ENCODE measurements around the gene ATP10B. TPM values are rescaled to one million over a fixed set of nuclear protein-coding genes. Genes with fewer than 3 reads are reported as not detected.

Gene ATP10B
- total RNA-seq, 2 donors from 2014 or later = 162 to 232 TPM

GRCh38 chr5:160846642-160847041 is 5.4 kb downstream of the ATP10B start:
- no peak for DNase-seq
- H3K9me3 ChIP-seq = no peaks in the 10 kb centered on the region
- no peaks in the 10 kb centered on the region for H3K4me1 ChIP-seq
- intact Hi-C loops (cut with DNase I) = no loop called here
- H3K4me3 ChIP-seq = no peak overlapping the region
- no peaks in the 10 kb centered on the region for H3K36me3 ChIP-seq
- no peak for TF ChIP-seq CTCF (IDR thresholded peaks at IDR 0.05)
- no peaks in the 10 kb centered on the region for H3K27me3 ChIP-seq
- no peak overlapping the region for H3K27ac ChIP-seq
- no peak overlapping the region for H3K9ac ChIP-seq (ENCODE audit: low read depth in 2 of 2, low read length in 2 of 2)

- no peak for TF ChIP-seq CTCF (IDR thresholded peaks at IDR 0.05)
- H3K27ac ChIP-seq = no peak overlapping the region
- H3K4me1 ChIP-seq = no peaks in the 10 kb centered on the region
- no peaks in the 10 kb centered on the region for H3K27me3 ChIP-seq
- no peak for DNase-seq
- H3K4me3 ChIP-seq = no peak overlapping the region
- no peak overlapping the region for H3K9ac ChIP-seq (ENCODE audit: low read depth in 2 of 2, low read length in 2 of 2)
- H3K36me3 ChIP-seq = no peaks in the 10 kb centered on the region
- intact Hi-C loops (cut with DNase I) = no loop called here
- H3K9me3 ChIP-seq = no peaks in the 10 kb centered on the region
Measured at GRCh38 chr5:160844177-160844576, 7.8 kb downstream of the ATP10B start.

DNA sequence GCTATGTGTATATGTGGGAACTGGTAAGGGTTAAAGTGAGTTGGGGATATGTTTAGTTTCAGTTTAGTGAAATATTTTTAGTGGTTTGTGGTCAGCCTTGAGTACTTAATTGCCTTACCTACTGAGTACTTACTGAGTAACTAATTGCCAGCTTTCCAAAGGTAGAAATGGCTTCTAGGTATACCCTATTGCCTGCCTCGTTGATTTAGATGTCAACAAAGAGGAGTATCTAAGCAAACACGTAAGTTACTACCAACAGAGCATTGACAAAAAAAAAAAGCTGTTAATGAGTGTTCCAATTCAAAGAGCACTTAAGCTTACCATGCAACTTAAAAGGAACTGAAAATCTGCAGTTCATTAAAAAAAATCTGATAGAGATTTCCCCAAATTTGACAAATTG is 8.8 kb downstream of the ATP10B start:
- Histone ChIP-seq H3K9me3 (no peaks in the 10 kb centered on the region), H3K27ac (no peak overlapping the region), H3K4me3 (no peak overlapping the region), H3K4me1 (no peaks in the 10 kb centered on the region), H3K36me3 (no peaks in the 10 kb centered on the region), H3K27me3 (no peaks in the 10 kb centered on the region), H3K9ac (ENCODE audit: low read depth in 2 of 2, low read length in 2 of 2) (no peak overlapping the region)
- TF ChIP-seq CTCF (IDR thresholded peaks at IDR 0.05) = no peak
- intact Hi-C loops (cut with DNase I) = no loop called here
- DNase-seq = no peak

DNA sequence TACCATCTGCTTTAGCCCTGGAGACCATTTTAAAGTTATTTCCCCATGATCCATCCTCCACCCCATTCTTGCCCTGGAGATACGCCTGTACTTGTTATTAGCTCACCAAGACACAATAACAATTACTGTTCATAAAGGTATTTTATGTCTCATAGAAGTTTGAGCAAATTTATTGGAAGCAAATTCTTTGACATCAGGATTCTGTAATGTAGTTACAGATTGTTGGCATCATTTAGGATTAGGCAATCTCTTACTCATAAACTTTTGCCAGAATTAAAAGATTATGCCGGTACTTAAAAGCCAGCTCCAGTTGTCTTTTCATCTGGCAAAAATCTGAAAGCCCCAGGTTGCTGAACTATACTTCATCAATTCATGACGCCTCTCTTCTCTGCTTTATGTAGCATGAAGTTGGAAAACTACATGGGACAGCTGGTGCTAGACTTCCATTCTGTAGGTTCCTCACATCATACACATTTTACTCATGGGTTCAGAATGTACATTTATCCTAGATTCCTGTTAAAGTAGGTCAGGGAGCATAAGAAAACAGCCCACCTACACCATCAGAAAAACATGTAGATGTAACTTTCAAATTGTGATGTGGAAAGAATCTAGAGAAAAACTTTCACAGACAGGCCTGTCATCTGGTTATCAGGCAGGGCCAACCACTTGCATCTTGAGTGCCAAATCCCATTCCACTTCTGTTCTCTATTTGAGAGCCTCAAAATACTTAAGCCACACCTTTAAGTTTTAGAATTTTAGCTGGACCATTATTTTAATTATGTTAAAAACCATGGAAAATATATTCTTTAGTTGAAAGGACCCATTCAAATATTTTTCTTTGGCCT is 14.0 kb downstream of the ATP10B start:
- TF ChIP-seq CTCF (IDR thresholded peaks at IDR 0.05) = no peak
- no peaks in the 10 kb centered on the region for H3K27me3 ChIP-seq
- intact Hi-C loops (cut with DNase I) = no loop called here
- no peak overlapping the region for H3K4me3 ChIP-seq
- no peaks in the 10 kb centered on the region for H3K4me1 ChIP-seq
- no peaks in the 10 kb centered on the region for H3K9me3 ChIP-seq
- H3K27ac ChIP-seq = no peak overlapping the region
- H3K36me3 ChIP-seq = no peaks in the 10 kb centered on the region
- H3K9ac ChIP-seq (ENCODE audit: low read depth in 2 of 2, low read length in 2 of 2) = no peak overlapping the region
- no peak for DNase-seq

GRCh38 chr5:160837211-160837610 is 14.8 kb downstream of the ATP10B start:
- no peak overlapping the region for H3K9ac ChIP-seq (ENCODE audit: low read depth in 2 of 2, low read length in 2 of 2)

More at GRCh38 chr5:160837211-160837610, 14.8 kb downstream of the ATP10B start:
- no peak for DNase-seq
- Histone ChIP-seq H3K27ac (no peak overlapping the region), H3K4me3 (no peak overlapping the region), H3K27me3 (no peaks in the 10 kb centered on the region), H3K9me3 (no peaks in the 10 kb centered on the region), H3K4me1 (no peaks in the 10 kb centered on the region), H3K36me3 (no peaks in the 10 kb centered on the region)
- intact Hi-C loops (cut with DNase I) = no loop called here
- TF ChIP-seq CTCF (IDR thresholded peaks at IDR 0.05) = no peak
